Measurements from ENCODE around the gene C1orf198.
A peak's percentile ranks its signal among the peaks of the same experiment; 100 is the strongest.
"Not testable (repeated sequence)": the region's sequence is repeated elsewhere in the genome, so short reads cannot be mapped to it uniquely, and the experiment has no call there.

Gene C1orf198

GRCh38 chr1:230860617-230861384, 7.5 kb downstream of the C1orf198 start:
- no peak for DNase-seq (ENCODE audit: low spot score)

GRCh38 chr1:230858918-230859729, 9.2 kb downstream of the C1orf198 start:
- DNase-seq (ENCODE audit: low spot score), result no peak

- DNase-seq (ENCODE audit: low spot score), result no peak
Measured at GRCh38 chr1:230858236-230858820, 10.0 kb downstream of the C1orf198 start.

DNA sequence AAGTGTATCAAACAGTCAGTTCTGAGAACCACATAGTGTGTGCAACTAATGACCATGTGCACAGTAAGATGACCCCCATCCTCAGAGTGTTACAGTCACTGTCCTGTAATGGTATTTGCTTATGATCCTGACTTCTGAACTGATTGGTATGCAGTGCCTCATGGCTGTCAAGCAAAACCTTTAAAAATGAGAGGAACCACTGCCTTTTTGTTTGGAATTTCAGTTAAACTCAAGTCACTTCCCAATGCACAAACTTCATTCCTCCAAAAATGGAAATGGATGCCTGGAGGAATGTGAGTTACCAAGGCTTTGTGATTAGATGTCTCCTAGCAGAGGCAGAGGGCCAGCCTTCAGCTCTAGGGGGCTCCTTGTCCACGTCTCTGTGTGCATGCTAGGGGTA, 10.5 kb downstream of the C1orf198 start:
- DNase-seq (ENCODE audit: low spot score), result no peak

DNA sequence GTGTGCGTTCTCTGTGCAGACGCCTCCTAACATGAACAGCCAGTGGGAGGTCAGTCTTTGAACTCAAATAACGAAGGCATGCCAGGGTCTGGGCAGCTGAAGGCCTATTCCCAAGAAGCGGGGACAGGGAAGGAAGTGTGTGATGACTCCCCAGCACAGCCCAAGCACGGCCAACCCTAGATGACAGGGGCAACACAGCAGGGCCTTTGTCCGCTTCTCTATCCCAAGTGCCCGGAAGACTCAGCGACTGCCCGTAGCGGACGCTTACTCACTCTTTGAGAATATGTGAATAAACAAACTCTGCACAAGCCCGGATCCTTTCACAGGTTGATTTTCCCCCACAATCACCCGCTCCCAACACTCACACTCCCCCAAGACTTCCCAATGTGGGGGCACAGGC, 11.2 kb downstream of the C1orf198 start:
- no peak for DNase-seq (ENCODE audit: low spot score)

GRCh38 chr1:230855886-230856285, 12.4 kb downstream of the C1orf198 start:
- no peak for DNase-seq (ENCODE audit: low spot score)

DNA sequence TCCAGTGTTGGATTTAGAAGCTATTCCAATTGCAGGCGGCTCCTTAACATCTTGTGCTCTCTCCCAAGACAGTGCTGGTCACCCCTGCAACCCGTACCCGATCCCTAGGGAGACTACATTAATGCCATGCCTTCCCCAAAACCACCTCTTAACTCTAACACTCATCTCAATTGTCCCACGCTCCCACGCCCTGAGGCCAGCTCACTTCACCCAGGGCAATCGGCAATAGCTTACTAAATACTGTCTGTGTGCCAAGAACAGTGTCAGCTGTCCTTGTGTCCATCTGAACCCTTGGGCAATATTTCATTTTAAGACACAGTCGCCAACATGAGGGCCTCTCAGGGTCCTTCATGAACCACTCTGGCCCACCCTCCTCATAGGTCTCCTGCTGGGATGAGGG, 13.9 kb downstream of the C1orf198 start:
- DNase-seq (ENCODE audit: low spot score), result no peak

- no peak for DNase-seq (ENCODE audit: low spot score)
Measured at GRCh38 chr1:230853731-230854130, 14.6 kb downstream of the C1orf198 start.

DNA sequence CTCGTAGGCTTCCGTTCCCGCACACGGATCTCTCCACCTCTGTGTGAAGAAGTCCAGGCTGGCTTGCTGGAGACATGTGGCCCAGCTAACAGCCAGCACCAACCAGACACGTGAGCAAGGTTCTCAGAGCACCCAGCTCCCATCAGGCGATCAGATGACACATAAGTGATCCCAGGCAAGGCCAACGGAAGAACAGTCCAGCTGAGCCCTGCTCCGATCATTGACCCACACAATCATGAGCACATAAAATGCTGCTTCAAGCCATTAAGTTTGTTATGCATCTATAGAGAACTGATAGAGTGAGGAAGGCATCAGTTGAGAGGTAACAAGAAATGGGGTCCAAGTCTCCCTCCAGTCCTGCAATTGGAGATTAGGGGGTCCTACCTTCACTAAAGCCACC, 15.4 kb downstream of the C1orf198 start:
- no peak for DNase-seq (ENCODE audit: low spot score)

GRCh38 chr1:230851291-230851691, 17.0 kb downstream of the C1orf198 start:
- DNase-seq (ENCODE audit: low spot score), result no peak

DNA sequence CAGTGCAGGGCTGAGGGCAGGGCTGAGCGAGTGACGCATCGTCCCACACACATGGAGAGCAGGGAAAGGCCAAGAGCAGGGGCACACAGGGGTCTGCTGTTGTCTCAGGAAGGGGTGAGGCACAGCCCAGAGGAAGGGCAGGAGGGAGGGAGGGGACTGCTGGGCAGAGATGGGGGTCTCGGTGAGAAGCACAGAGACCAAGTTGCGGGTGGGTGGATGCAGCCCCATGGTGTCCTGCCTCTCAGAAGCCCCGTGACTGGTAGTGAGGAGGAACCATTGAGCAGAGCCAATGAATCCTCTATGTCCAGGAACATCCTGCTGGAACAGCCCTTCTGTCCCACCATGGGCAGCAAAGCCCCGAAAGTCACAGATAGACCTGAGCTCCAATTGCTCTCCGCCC, 17.8 kb downstream of the C1orf198 start:
- no peak for DNase-seq (ENCODE audit: low spot score)

DNA sequence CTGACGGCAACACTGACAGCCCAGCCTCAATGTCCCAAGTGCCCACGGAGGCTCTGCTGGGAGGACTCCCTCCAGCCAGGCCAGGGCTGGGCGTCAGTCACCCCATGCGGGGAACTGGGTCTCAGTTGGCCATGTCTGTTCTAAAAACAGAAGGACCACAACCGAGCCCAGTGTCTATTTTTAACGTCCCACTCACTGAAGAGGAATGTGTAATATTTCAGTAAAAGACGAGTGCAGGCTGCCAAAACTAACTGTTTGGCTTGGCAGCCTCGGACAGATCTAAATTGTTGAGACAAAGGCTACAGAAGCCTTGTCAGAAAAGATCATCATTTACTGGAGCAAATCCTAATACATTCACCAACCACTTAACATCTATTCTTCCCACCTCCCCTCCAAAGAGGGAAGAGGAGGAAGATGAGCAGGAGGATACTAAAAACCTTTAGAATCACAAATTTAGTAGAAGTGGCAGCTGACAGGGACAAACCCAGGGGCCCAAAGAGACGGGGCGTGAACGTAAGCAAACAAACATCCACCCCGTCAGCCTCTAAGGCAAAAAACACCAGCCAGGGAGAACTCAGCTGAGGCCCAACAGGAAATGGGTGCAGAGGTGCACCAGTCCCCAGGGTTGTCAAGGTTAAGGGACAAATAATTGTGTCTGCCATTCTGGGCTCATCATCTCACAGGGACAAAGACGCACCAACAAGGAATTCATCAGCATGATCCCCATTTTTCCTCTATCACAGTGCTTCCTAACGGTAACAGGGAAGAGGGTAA, 18.7 kb downstream of the C1orf198 start:
- DNase-seq (ENCODE audit: low spot score), result peak; percentile 9

- DNase-seq (ENCODE audit: low spot score), result no peak
Measured at GRCh38 chr1:230848235-230848634, 20.1 kb downstream of the C1orf198 start.

- DNase-seq (ENCODE audit: low spot score), result not testable (repeated sequence)
Measured at GRCh38 chr1:230845184-230845583, 23.1 kb downstream of the C1orf198 start.

DNA sequence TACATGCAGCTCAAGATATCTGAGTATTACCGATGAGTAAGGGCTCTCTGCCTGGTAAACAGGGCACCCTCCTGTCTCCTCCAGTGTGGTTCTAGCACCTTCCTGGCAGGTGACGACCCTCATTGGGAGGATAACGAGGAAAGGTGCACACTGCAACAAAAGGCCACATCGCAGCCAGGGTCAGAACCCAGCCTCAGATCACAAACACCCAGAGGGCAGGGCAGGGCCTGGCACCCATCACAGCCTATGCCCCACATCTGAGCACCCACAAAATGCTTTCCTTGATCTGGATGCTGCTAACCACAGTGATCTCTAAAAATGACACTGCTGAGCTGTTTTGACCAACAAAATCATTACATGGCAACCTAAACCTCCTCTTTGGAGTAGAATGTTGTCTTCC, 23.8 kb downstream of the C1orf198 start:
- no peak for DNase-seq (ENCODE audit: low spot score)

GRCh38 chr1:230843503-230844309, 24.6 kb downstream of the C1orf198 start:
- no peak for DNase-seq (ENCODE audit: low spot score)

DNA sequence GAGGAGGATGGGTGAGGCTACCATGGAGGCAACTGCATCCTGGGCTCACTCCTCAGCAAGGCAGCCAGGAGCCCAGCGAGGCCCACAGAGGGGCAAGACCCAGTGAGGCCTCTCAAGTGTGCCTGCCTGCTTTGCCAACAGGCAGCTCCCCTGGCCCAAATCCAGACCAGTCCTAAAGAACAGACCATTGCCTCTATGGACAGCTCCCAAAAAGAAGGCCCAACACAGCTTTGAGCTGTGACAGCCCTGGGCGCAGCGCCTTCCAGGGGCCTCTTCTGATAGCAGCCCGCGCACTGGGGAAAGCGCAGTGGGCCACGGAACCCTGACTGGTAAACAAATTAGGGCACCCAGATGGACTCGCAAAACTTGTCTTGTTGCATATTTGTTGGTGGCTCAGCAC, 25.5 kb downstream of the C1orf198 start:
- no peak for DNase-seq (ENCODE audit: low spot score)

DNA sequence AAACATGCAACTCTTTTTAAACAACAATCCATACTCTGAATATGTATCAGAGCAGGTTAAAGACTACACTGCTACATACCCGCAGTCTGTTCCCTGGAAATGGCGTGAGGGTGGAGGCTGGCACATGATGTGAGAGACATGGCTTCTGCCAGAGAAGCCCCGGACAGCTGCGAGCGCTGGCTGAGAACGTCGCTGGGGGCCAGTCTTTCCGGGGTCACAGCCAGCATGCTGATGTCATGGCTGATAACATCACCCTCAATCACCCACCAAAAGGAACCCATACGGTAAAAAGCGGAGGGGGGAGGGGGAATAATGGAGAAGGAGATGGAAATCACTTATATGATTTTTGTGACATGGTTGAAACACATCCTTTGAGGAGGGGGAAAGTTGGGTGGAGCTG, 29.1 kb downstream of the C1orf198 start:
- no peak for DNase-seq (ENCODE audit: low spot score)

DNA sequence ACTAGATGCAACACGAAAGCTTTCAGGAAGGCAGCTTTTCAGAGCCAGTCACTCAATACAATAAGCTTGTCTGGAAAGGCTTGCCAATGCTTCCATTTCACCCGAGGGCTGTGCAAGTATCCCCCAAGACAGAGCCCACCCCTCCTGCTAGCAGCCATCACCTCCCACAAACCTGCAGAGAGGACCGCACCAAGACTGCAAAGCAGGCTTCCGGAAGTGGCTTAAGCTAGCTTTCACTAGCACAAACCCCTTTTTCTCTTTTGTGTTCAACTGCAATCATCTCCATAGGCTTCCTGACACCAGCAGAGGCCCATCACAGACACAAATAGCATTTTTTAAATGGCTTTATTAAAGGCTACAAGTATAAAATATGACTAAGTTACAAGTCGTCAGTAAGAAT, 31.5 kb downstream of the C1orf198 start:
- DNase-seq (ENCODE audit: low spot score), result no peak

DNA sequence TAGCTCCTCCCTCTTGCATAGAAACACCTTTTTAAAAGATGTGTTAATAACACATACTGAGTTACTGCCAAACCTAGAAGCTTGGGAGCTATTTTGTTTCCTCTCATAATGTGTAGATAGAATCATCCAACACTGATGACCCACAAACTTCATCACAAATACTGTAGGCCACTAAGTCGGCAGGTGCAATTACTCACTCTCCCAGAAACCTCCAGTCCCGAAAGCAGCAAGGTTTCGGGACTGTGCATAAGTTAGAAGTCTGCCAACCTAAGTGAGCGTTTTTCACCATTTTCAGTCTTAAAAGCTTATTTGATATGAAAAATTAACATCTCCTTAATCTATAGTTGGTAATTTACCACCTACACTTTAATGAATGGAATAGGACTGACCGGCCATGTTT, 32.0 kb downstream of the C1orf198 start:
- no peak for DNase-seq (ENCODE audit: low spot score)

- no peak for DNase-seq (ENCODE audit: low spot score)
Measured at GRCh38 chr1:230834292-230834691, 34.0 kb downstream of the C1orf198 start.
